Osteocyte (in vitro differentiated cells): ENCODE results near the gene PADI3. TPM values are rescaled to one million over a fixed set of nuclear protein-coding genes. Genes with fewer than 3 reads are reported as not detected.
A peak's percentile ranks its signal among the peaks of the same experiment; 100 is the strongest.

Experiments
- DNase-seq: peaks from one replicate; pipeline ENCODE4 v3.0.0; 2021; ENCODE audit warnings: mixed read lengths; ENCODE audit not compliant: unreplicated experiment; ENCODE audit errors: extremely low spot score
- H3K27ac Mint-ChIP-seq: one replicate; pipeline ENCODE4 v1.8.0; 2021; ENCODE audit warnings: mild to moderate bottlenecking, mixed read lengths; ENCODE audit not compliant: unreplicated experiment
- H3K27me3 Mint-ChIP-seq: one replicate; pipeline ENCODE4 v1.8.0; 2021; ENCODE audit warnings: mixed read lengths; ENCODE audit not compliant: unreplicated experiment
- H3K36me3 Mint-ChIP-seq: one replicate; pipeline ENCODE4 v1.8.0; 2021; ENCODE audit warnings: mixed read lengths; ENCODE audit not compliant: unreplicated experiment
- H3K4me1 Mint-ChIP-seq: one replicate; pipeline ENCODE4 v1.8.0; 2021; ENCODE audit warnings: mixed read lengths; ENCODE audit not compliant: unreplicated experiment
- H3K4me3 Mint-ChIP-seq: one replicate; pipeline ENCODE4 v1.8.0; 2021; ENCODE audit warnings: mild to moderate bottlenecking, moderate library complexity, mixed read lengths; ENCODE audit not compliant: unreplicated experiment
- H3K9me3 Mint-ChIP-seq: one replicate; pipeline ENCODE4 v1.8.0; 2021; ENCODE audit warnings: mixed read lengths; ENCODE audit not compliant: unreplicated experiment
- long read RNA-seq: library from polyadenylated mRNA; unstranded; transcript quantifications from one replicate; pipeline ENCODE4 v2.0.0, GENCODE V29; 2021
- total RNA-seq: library from RNA; stranded (reverse); gene quantifications from 2 replicates; pipeline ENCODE4 v1.2.1, GENCODE V29; 2021
- TF ChIP-seq, protein P1 (sequence below): fragments of 200-600 bp; sonication (generic); IDR thresholded peaks from 2 replicates; pipeline ENCODE4 v1.5.0; 2021; ENCODE audit warnings: antibody characterized with exemption, mild to moderate bottlenecking, moderate library complexity

The PADI3 gene
- total RNA-seq: 0.39 and 0.73 TPM in 2 replicates
- long read RNA-seq: 0 reads

GRCh38 chr1:17248781-17249180, at the start of gene PADI3:
Gene PADI3 (plus strand): TSS chr1:17249098. CDS start chr1:17249138, 40 bp downstream.
- no peaks in the 10 kb centered on the region for H3K9me3 Mint-ChIP-seq
- TF ChIP-seq, protein P1, sequence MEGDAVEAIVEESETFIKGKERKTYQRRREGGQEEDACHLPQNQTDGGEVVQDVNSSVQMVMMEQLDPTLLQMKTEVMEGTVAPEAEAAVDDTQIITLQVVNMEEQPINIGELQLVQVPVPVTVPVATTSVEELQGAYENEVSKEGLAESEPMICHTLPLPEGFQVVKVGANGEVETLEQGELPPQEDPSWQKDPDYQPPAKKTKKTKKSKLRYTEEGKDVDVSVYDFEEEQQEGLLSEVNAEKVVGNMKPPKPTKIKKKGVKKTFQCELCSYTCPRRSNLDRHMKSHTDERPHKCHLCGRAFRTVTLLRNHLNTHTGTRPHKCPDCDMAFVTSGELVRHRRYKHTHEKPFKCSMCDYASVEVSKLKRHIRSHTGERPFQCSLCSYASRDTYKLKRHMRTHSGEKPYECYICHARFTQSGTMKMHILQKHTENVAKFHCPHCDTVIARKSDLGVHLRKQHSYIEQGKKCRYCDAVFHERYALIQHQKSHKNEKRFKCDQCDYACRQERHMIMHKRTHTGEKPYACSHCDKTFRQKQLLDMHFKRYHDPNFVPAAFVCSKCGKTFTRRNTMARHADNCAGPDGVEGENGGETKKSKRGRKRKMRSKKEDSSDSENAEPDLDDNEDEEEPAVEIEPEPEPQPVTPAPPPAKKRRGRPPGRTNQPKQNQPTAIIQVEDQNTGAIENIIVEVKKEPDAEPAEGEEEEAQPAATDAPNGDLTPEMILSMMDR: no peak

GRCh38 chr1:17199267-17200044, 49.4 kb upstream of the PADI3 start:
- DNase-seq: no peak
- TF ChIP-seq, protein P1: no peak
- peaks cover 32% of the 10 kb centered on the region for H3K4me1 Mint-ChIP-seq
- H3K9me3 Mint-ChIP-seq: no peaks in the 10 kb centered on the region
- H3K27me3 Mint-ChIP-seq: no peaks in the 10 kb centered on the region
- no peaks in the 10 kb centered on the region for H3K36me3 Mint-ChIP-seq
- peak overlapping the region; percentile 67 for H3K27ac Mint-ChIP-seq
- no peak overlapping the region for H3K4me3 Mint-ChIP-seq

More at GRCh38 chr1:17248781-17249180, at the start of gene PADI3:
- H3K36me3 Mint-ChIP-seq: no peaks in the 10 kb centered on the region
- H3K4me3 Mint-ChIP-seq: no peak within 1 kb of the TSS
- no peaks in the 10 kb centered on the region for H3K27me3 Mint-ChIP-seq
- DNase-seq: no peak
- no peak within 1 kb of the TSS for H3K27ac Mint-ChIP-seq
- H3K4me1 Mint-ChIP-seq: peaks cover 45% of the 10 kb centered on the region

- peaks cover 27% of the 10 kb centered on the region for H3K4me1 Mint-ChIP-seq
- no peaks in the 10 kb centered on the region for H3K9me3 Mint-ChIP-seq
- no peaks in the 10 kb centered on the region for H3K27me3 Mint-ChIP-seq
- TF ChIP-seq, protein P1: no peak
- no peak overlapping the region for H3K4me3 Mint-ChIP-seq
- DNase-seq: no peak
- no peaks in the 10 kb centered on the region for H3K36me3 Mint-ChIP-seq
- H3K27ac Mint-ChIP-seq: peak overlapping the region; percentile 21
Measured at GRCh38 chr1:17200246-17200645, 48.7 kb upstream of the PADI3 start.

- TF ChIP-seq, protein P1: no peak
- H3K9me3 Mint-ChIP-seq: no peaks in the 10 kb centered on the region
- H3K36me3 Mint-ChIP-seq: no peaks in the 10 kb centered on the region
- no peak overlapping the region for H3K4me3 Mint-ChIP-seq
- H3K27me3 Mint-ChIP-seq: no peaks in the 10 kb centered on the region
- no peak for DNase-seq
- H3K4me1 Mint-ChIP-seq: peaks cover 27% of the 10 kb centered on the region
- peak overlapping the region; percentile 21 for H3K27ac Mint-ChIP-seq
Measured at GRCh38 chr1:17200756-17201155, 48.1 kb upstream of the PADI3 start.

- DNase-seq: no peak
- Mint-ChIP-seq H3K4me3 (no peak overlapping the region), H3K4me1 (peaks cover 27% of the 10 kb centered on the region), H3K27ac (peak overlapping the region; percentile 52), H3K9me3 (no peaks in the 10 kb centered on the region), H3K36me3 (no peaks in the 10 kb centered on the region), H3K27me3 (no peaks in the 10 kb centered on the region)
- TF ChIP-seq, protein P1: no peak
Measured at GRCh38 chr1:17201201-17202021, 47.5 kb upstream of the PADI3 start.
